SHP77 treated with DMSO at 0.1 percent for 48 hours (cell line): ENCODE measurements around the gene STAT5A.

Source experiments
- DNase-seq: peaks from one replicate; lab custom pipeline; 2025; lab: John Stamatoyannopoulos, UW

STAT5A gene

DNA sequence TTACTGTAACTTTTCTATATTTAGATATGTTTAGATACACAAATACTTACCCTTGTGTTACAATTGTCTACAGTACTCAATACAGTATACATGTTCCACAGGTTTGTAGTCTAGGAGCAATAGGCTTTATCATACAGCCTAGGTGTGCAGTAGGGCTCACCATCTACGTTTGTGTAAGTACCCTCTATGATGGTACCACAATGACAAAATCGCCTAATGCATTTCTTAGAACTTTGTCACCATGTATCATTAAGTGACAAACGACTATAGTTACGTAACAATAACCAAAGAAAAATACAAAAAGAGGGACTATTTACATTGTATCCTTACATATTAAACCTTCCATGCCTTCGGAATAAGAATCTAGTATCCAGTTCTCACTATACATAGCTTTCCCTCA lies 20.1 kb upstream of the STAT5A start:
- DNase-seq = no peak

DNA sequence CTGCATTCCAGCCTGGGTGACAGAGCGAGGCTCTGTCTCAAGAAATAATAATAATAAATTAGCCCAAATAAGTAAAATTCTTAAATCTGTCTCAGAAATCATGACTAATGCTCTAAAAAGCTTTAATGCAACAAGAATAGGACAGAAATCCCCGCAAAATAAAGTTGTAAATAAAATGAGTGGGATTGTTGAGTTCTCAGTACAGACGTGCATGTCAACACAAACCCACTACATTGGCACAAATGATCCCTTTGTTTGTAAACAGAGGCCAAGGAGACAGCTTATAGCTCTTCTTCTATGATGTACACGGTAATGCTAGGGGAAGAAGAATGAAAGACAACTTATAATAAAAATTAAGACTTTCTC lies 18.1 kb upstream of the STAT5A start:
- no peak for DNase-seq

DNA sequence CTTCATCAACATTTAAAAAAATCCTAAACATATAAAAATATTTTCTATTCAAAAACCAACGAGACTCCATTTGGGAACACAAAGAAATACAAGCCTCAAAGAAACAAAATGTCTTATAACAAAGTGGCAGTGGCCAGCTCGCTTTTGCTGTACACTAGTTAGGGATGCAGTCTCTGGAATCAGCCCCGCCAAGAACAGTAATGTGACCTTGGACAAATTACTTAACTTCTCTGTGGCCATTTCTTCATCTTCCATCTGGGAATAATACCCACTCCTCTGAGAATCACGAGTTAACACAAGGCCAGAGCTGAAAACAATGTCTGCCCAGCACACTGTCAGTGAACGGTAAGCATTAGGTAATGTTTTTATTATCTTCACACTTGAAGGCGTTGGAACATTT lies 17.7 kb upstream of the STAT5A start:
- no peak for DNase-seq

DNA sequence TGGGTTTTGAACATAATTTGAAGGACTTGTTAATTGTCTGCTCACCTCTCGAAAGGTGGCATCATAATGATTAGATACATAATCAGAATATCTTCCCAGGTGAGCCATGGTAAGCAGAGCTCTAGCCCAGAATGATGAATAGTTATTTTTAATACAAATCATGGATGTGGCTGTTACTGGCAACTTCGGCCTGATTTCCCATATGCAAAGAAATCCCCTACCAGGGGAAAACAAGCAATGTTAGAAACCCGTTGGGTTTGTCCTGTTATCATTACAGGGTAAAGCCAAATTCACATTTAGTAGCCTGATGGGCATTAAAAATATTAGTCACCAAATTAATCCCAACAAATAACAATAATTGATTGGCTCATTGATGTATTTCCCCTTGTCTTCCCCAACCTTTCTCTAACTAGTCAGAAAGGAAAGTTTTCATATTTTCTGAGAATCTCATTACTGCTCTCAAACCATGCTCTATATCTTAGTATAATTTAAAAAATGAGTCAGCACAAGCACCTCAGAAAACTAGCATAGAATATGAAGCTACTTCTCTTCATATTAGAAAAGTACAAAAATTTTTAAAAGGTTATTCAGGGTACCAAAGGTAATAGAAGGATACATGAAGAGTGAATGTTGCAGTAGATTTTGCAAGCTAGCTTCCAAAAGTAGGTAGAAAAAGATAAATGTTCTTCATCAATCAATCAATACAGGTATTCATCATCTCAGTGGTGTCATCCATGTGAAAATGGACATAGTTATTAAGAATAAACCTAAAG lies 17.1 kb upstream of the STAT5A start:
- DNase-seq = no peak

DNA sequence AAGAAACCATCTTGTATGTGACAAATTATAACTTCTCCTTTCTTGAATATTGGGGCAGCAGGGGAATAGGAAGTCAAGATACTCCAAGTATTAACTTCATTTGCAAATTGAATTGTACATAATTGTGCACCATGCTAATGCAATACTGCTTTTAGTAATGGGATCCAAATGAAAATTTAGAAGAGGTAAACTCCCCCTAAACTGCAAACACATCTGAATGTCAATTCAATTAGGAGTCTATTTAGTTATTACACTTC lies 16.6 kb upstream of the STAT5A start:
- no peak for DNase-seq

DNA sequence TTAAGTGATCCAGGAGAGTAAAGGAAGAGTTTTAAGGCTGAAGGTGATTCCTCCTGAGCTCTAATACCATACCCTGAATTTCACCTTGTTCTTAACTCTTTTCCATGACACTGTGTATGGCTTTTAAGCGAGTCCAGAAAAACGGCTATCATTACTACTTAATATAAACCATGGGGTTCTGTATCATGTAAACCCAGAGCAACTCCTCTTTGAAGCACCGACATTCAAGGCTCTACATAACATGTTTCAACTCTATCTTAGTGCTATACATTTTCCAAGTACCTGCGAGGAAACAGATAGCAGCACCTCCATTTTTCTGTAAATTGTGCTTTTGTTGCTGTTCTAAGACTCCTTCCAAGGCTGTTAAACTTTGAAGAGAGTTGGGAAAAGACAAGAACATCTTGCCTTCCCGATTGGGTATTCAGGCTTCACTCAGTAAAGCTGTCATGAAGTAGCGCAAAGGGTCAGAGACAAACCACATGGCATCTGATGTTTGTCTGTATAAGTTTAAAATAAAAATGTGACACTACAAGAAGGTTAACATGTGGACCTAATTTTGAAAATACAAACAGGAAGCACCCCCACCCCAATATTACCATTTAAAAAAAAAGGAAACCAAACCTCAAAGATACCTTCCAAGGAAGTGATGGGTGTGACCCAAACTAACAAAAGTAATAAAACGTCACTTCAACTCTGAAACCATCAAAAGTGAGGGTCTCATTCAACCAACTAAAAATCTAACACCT lies 16.0 kb upstream of the STAT5A start:
- no peak for DNase-seq

DNA sequence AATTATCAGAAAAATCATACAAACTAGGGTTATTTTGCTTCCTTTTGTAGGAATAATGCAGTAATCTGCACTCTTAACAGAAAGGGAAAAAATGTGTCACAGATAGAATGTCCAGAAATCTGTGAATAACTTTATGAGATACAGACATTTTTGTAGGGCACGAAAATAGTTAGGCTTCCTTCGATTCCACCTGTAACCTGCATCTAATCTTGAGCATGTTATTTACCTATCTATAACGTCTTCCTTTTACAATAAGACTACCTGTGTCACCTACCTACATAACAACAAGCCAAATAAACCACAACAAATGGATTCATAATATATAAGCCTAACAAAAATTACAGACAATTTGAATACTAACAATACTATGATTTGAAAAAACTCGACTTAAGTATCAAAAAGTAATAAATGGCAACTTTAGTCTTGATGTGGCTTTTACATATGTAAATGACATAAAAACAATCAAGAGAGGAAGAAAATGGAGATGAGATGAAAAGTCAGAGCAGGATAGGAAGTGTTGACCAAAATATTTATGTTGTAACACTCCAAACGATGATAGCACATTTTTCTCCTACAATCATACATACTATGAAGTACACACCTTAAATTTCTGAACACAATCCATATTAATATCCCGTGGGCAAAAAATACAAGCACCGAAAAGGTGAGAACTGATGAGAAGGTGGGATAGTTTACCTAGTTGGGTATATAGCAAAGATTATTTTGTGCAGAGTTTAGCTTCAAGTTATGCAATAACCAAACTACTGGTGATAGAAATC lies 14.6 kb upstream of the STAT5A start:
- no peak for DNase-seq

DNA sequence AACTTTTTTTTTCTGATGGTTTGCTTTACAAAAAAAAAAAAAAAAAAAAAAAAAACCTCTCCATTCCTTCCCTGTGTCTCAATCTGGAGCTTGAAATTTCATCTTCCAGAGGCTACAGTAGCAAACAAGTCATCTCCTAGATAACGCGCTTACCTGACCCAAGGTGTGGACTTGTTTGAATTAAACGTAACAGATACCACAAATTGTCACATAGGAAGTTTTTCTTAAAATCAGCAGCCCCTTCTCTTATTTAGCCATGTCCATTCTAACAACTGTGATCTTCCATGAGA lies 14.1 kb upstream of the STAT5A start:
- DNase-seq = no peak

DNA sequence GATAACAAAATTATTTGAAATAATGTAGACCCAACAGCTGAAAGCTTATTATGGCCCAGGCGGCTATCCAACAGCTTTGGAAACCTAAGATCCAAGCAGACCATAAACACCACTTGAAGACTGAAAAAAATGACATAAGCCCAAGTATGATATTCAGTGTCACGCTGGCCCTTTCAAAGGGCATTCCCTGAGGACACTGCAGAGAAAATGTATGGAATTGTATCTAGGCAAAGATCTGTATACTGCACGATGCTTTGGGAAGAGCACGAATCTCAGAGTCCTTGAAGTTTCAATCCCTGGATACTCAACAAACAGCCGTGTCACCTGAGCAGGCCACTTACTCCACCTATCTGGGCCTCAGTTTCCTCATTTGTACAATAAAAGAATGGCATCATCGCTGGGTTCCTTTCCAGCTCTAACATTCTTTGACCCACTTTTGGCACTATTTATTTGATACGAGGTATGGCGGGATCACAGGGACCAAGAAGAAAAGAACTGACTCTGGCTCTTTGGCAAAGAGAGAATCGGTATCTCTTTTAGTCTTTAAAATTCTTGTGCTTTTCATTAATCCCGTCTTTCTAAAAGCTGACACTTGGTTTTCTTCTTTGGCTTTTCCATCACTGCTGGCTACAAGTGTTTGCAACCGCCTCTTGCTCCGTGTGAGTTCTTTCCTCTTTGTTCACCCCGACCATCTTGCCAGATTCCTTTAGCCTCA lies 13.3 kb upstream of the STAT5A start:
- DNase-seq = no peak

DNA sequence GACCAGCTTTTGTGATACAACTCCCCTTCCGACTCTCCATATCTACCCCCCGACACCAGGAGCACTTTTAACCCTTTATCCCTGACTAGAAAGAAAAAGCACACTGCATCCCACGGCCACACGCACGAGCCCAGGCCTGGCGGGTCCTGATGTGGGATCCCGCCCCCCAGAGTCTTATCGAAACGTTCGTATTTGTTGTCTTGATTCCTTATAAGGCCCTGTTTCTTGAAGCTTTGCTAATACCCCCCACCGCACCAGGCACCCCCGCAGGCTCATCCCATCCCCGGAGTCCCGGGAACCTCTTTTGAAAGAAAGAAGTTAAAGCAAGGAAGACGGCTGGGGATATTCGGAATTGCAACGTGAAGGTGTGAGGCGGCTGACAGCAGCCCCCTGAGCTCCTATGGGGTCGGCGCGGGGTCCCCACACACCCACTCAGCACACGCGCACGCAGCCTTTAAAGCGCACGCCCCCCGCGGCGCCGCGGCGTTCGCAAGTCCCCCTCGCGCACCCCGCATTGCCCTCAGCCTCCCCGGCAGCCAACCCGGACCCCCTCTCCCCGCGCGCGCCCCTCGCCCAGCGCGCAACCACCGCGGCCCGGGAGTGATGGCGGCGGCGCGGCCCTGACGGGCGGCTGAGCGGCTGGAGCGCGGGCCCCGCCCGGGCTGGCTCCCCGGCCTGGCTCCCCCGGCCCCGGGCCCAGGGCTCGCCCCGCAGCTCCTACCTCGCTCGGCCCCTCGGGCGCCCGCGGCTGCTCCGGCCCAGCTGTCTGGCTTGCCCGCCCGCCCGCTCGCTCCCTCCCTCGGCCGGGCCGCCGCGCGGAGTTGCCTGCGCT lies 12.6 kb upstream of the STAT5A start:
- no peak for DNase-seq

DNA sequence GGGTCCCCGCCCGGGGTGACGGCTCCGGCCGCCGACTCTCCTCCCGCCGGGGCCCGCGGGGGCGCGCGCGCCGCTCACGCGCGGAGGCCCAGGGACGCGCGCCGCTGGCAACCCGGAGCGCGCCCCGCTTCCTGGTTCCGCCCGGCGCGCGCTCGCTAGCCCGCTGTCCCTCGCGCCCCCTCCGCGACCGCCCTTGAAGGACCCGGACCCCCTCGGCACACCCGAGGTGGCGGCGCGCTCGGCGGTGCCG lies 12.0 kb upstream of the STAT5A start, which contains the start of gene STAT5B:
Gene STAT5B (minus strand): TSS at position 33 of the 250 bp plus-strand sequence. CDS start 44,264 bp downstream, outside the sequence.
- peak; percentile 9 for DNase-seq

DNA sequence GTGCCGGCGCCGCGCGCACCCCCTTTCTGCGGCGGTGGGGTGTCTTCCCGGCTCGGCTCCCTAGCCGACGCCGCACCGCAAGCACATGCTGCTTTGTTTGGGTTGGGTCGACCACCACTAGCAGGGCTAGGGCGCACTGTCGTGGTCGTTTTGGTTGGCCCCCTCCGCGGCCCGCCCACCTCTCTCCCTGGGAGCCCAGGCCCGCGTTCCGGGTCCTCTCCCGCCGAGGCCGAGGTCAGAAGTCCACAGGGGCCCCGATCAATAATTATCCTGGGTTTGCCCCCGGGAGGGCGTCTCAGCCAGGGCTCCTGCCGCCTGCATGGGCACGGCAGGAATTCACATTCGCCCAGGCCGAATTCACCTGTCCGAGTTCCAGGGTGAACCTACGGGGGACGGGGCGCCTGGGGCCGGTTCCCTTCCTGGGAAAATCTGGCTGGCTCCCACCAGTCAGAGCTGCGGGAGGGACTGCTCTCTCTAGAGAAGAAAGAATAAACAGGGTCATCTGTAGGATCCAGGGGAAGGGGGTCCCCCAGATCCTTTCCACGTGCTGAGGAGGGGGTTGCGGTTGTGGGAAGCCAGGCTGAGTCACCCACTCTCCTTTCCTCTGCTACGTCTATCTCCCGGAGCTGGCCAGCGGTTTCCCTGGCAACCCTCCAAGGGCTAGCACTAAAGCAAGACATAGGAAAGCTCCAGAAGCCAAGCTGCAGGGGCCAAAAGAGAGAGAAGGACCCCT lies 11.5 kb upstream of the STAT5A start:
- DNase-seq = peak; percentile 38

DNA sequence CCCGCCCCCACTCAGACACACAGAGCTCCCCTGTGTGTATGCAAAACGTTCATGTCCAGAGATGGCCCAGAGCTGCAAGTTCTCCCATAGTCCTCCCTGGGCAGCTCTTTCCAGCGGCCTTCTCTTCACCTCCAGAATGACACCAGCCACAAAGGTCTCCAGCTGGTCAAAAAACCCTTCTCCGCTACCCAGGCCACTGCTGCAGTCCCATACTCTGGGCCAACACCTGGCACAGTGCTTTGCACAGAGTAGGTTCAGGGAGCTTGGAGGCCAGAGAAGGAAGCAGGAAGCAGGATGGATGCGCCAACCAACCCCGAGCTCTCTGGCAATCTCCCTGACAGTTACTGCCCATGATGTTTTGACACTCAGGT lies 11.0 kb upstream of the STAT5A start:
- DNase-seq = peak; percentile 38

DNA sequence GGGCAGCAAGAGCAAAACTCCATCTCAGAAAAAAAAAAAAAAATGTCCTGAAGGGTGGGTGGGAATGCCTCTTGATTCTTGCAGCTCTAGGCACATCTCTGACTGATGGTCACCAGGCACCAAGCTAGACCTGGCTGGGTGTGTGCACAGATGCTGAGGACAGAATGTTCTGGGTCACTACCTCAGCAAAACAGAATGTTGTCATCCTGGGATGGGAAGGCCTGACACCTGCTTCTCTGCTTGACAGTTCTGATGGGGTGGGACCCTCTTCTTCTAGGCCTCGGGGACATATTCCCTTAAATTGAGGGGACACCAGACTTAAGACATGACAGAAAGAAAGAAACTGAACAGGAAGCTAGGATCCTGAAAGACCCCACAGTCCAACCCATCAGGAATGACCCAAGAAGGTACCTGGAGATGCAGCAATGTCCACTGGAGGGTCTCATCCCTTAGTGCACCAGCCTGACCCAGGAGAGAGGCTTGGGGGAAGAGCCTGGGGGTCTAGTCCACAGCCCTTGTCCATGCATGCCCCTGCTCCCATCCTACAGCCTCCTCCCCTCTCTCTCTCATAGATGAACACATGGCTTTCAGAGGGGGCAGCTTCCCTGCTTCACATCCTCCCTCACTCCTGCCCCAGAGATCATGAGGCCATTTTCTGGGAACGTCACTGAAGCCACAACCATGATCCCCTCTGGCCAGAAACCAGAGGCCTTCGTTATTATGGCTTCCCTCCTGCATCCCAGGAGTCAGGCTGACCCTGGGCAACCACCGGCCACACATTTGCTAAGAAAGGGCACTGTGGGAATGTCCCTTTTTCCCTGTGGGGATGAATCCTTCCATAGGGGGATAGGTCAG lies 8.3 kb upstream of the STAT5A start:
- no peak for DNase-seq

DNA sequence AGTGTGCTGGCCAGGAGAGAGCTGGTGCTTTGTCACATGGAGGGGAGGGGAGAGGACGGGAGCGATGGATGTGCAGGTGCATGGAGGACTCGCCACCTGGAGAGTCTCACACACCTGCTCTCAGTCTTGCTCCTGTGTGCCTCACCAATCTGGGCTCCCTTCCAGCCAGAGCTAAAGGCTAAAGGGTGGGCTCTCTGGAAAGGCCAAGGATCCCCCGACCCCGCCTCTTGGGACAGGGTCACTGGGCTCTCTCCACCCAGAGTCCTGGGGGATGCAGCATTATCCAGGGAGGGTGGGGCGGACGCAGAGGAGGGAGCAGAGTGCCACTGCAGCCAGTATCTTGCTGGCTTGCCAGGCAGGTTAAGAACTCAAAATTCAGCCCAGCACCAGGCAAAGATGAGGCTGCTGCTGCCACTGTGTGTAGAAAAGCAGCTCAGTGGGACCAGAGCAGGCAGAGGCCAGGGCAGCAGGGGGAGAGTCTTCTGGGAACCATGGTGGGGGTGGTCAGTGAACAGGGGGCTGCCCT lies 6.7 kb upstream of the STAT5A start:
- peak; percentile 72 for DNase-seq

DNA sequence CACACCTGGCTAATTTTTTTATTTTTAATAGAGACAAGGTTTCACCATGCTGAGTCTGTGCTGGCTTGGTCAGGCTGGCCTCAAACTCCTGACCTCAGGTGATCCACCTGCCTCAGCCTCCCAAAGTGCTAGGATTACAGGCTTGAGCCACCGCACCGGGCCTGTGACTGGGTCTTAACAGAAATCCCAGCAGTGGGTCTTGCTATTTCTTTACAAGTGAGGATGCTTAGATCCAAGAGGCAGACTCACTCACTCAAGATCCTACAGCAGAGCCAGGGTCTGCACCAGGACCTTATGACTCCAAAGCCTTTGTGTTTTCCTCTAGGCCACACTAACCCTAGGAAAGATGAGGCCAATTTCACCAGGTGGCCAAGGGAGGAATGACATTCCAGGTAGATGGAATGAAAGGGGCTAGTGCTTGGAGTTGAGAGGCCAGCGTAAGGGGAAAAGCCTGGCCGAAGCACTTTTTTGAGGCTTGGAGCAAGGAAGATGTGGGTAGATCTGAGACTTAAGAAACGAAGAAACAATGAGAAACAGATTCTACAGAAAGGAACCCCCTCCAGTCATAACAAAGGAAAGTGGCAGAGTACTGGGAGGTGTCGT lies 5.7 kb upstream of the STAT5A start:
- no peak for DNase-seq

DNA sequence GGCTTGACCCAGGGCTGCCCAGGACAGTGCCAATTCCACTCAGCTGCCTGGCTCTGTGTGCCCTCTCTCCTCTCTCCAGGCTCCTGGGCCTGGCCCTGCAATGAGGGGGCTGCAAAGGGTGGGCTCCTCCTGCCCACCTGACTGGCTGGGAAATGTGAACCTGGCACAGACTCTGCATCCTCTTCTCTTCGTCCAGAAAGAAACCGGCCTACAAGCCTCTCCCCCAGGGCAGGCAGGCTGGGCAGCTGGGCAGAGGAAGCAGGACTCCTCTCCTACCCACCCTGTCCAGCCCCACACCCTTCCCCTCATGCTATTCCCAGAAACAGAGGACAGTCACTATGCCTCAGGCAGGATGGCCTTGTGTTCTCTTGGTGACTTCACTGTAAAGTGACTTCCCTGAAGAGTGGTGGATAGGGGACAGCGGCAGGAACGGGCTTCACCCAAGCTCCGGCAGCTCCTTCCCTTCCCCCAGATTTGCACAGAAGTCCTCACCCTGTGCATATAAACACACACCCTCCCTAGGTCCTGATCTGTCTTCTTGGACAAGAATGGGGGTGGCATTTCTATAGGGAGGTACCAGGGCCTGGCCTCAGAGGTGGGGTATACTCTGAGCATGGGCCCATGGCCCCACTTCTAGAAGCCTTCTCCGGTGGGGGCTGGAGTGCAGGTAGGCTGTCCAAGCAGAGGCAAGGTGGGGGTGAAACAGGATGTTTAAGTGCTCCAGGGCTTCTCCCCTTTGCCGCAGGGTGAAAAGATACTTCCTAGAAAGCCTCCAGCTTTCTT lies 4.9 kb upstream of the STAT5A start:
- DNase-seq = no peak

DNA sequence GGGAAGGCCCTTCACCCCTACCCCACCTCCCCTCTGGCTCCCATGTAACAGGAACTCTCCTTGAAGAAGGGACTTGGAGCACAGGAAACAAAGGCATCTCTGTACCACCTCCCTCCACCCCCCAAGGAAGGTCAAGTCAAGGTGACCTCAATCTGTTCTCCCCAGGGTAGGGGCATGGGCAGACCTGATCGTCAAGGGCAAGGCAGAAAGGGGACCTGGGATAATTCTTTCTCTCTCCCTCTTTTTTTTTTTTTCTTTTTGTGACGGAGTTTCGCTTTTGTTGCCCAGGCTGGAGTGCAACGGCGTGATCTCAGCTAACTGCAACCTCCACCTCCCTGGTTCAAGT lies 4.3 kb upstream of the STAT5A start:
- no peak for DNase-seq

DNA sequence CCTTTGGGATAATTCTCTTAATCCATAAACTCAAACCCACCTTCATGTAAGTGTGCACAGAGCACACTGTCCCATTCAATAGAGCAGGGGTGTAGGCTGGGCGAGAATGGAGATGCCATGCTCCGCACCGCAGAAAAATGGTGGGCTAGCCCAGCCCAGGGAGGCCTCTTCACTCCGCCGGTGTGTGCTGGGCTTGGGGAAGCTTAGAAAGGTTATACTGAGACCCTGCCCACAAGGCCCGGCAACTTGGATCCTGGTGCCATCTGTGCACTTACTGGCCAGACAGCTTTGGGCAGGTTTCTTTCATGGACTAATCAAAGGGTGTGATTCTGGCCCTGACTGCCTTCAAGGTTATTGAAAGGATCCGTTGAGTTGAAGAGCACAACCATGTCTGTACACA lies 3.7 kb upstream of the STAT5A start:
- no peak for DNase-seq
